SK-N-SH treated with all-trans-retinoic acid at 6 μM for 48 hours (cell line): ENCODE data around the gene PRKG1.

Source experiments
- ATAC-seq: fragments of 200-7000 bp; cut with Tn5 transposase; 3 replicates; pipeline ENCODE4 v1.9.1; 2020; ENCODE audit warnings: mild to moderate bottlenecking, moderate library complexity
- ARNTL ChIP-seq: fragments of 450-650 bp; formaldehyde crosslinking; IDR thresholded peaks from 2 replicates; pipeline ENCODE4 v1.5.0; 2020; ENCODE audit warnings: low read depth, mild to moderate bottlenecking, moderate library complexity, borderline replicate concordance
- BACH2 ChIP-seq: fragments of 250-450 bp; sonication (Bioruptor Pico); IDR thresholded peaks from 2 replicates; pipeline ENCODE4 v1.9.0; 2021; ENCODE audit warnings: mild to moderate bottlenecking, borderline replicate concordance
- CREB5 ChIP-seq: fragments of 250-450 bp; sonication (Bioruptor Pico); IDR thresholded peaks from 2 replicates; pipeline ENCODE4 v1.5.1; 2020; ENCODE audit warnings: low read depth, mild to moderate bottlenecking, moderate library complexity
- CSDC2 ChIP-seq: fragments of 250-450 bp; sonication (Bioruptor Pico); IDR thresholded peaks from 2 replicates; pipeline ENCODE4 v1.5.0; 2020; ENCODE audit warnings: mild to moderate bottlenecking, moderate library complexity
- CSRNP3 ChIP-seq: fragments of 250-450 bp; sonication (Bioruptor Pico); IDR thresholded peaks from 2 replicates; pipeline ENCODE4 v1.5.1; 2021; ENCODE audit warnings: mild to moderate bottlenecking, moderate library complexity
- ESRRG ChIP-seq: fragments of 250-450 bp; sonication (Bioruptor Pico); IDR thresholded peaks from 2 replicates; pipeline ENCODE4 v1.6.1; 2021; ENCODE audit warnings: mild to moderate bottlenecking
- GLIS3 ChIP-seq: fragments of 250-450 bp; sonication (Bioruptor Pico); IDR thresholded peaks from 2 replicates; pipeline ENCODE4 v1.5.0; 2020; ENCODE audit warnings: mild to moderate bottlenecking, moderate library complexity
- ISL1 ChIP-seq: fragments of 250-450 bp; sonication (Bioruptor Pico); IDR thresholded peaks from 2 replicates; pipeline ENCODE4 v2.1.2; 2022; ENCODE audit warnings: mild to moderate bottlenecking, moderate library complexity
- OSR1 ChIP-seq: fragments of 250-450 bp; sonication (Bioruptor Pico); IDR thresholded peaks from 2 replicates; pipeline ENCODE4 v1.8.0; 2022; ENCODE audit warnings: moderate library complexity, mild to moderate bottlenecking, inconsistent platforms
- PATZ1 ChIP-seq: fragments of 250-450 bp; sonication (Bioruptor Pico); IDR thresholded peaks from 2 replicates; pipeline ENCODE4 v1.8.0; 2020; ENCODE audit warnings: mild to moderate bottlenecking, moderate library complexity, borderline replicate concordance
- POU6F1 ChIP-seq: fragments of 250-450 bp; sonication (Bioruptor Pico); IDR thresholded peaks from 2 replicates; pipeline ENCODE4 v1.8.0; 2021; ENCODE audit warnings: low read depth, mild to moderate bottlenecking, moderate library complexity, borderline replicate concordance
- PPARA ChIP-seq: fragments of 250-450 bp; sonication (Bioruptor Pico); IDR thresholded peaks from 2 replicates; pipeline ENCODE4 v1.5.0; 2020; ENCODE audit warnings: mild to moderate bottlenecking, borderline replicate concordance
- RARB ChIP-seq: fragments of 250-450 bp; sonication (Bioruptor Pico); IDR thresholded peaks from 2 replicates; pipeline ENCODE4 v1.8.0; 2021; ENCODE audit warnings: mild to moderate bottlenecking, moderate library complexity
- TCF4 ChIP-seq: fragments of 250-450 bp; sonication (Bioruptor Pico); IDR thresholded peaks from 2 replicates; pipeline ENCODE4 v1.8.0; 2021; ENCODE audit warnings: mild to moderate bottlenecking, moderate library complexity, borderline replicate concordance
- TOX ChIP-seq: fragments of 250-450 bp; sonication (Bioruptor Pico); IDR thresholded peaks from 2 replicates; pipeline ENCODE4 v1.8.0; 2021; ENCODE audit warnings: mild to moderate bottlenecking, moderate library complexity, borderline replicate concordance
- TSHZ2 ChIP-seq: fragments of 250-450 bp; sonication (Bioruptor Pico); IDR thresholded peaks from 2 replicates; pipeline ENCODE4 v1.5.0; 2020; ENCODE audit warnings: mild to moderate bottlenecking, moderate library complexity
- ZC3H10 ChIP-seq: fragments of 250-450 bp; sonication (Bioruptor Pico); IDR thresholded peaks from 2 replicates; pipeline ENCODE4 v1.5.1; 2021; ENCODE audit warnings: mild to moderate bottlenecking, moderate library complexity
- ZFP3 ChIP-seq: fragments of 250-450 bp; sonication (Bioruptor Pico); IDR thresholded peaks from 2 replicates; pipeline ENCODE4 v1.5.0; 2020; ENCODE audit warnings: mild to moderate bottlenecking, moderate library complexity
- ZFP30 ChIP-seq: fragments of 450-650 bp; formaldehyde crosslinking; IDR thresholded peaks from 2 replicates; pipeline ENCODE4 v1.5.0; 2022; ENCODE audit warnings: mild to moderate bottlenecking, moderate library complexity
- ZNF565 ChIP-seq: fragments of 450-650 bp; formaldehyde crosslinking; conservative IDR thresholded peaks from 2 replicates; pipeline ENCODE4 v1.5.0; 2020; ENCODE audit warnings: low read depth, mild to moderate bottlenecking, moderate library complexity
- ZNF70 ChIP-seq: fragments of 450-650 bp; formaldehyde crosslinking; IDR thresholded peaks from 2 replicates; pipeline ENCODE4 v1.5.0; 2020; ENCODE audit warnings: mild to moderate bottlenecking, moderate library complexity
- ZNF8 ChIP-seq: fragments of 450-650 bp; formaldehyde crosslinking; IDR thresholded peaks from 2 replicates; pipeline ENCODE4 v1.5.0; 2020; ENCODE audit warnings: mild to moderate bottlenecking, moderate library complexity

PRKG1 gene

GRCh38 chr10:51642581-51642980, 568.3 kb downstream of the PRKG1 start:
- ATAC-seq, result no peak
- TF ChIP-seq CSDC2, result no peak
- no peak for TF ChIP-seq TSHZ2 (CRISPR knock-in tag)
- no peak for TF ChIP-seq ESRRG (CRISPR knock-in tag)
- no peak for TF ChIP-seq GLIS3 (CRISPR knock-in tag)
- no peak for TF ChIP-seq TCF4 (CRISPR knock-in tag)
- no peak for TF ChIP-seq ZC3H10 (CRISPR knock-in tag)
- TF ChIP-seq ZNF8, result no peak
- no peak for TF ChIP-seq RARB (CRISPR knock-in tag)
- TF ChIP-seq ISL1 (CRISPR knock-in tag), result no peak
- no peak for TF ChIP-seq ARNTL (CRISPR knock-in tag)
- TF ChIP-seq OSR1 (CRISPR knock-in tag), result no peak
- no peak for TF ChIP-seq POU6F1 (CRISPR knock-in tag)
- TF ChIP-seq CREB5 (CRISPR knock-in tag), result no peak
- TF ChIP-seq CSRNP3, result no peak
- no peak for TF ChIP-seq ZNF70 (CRISPR knock-in tag)
- TF ChIP-seq PATZ1 (CRISPR knock-in tag), result no peak
- no peak for TF ChIP-seq BACH2 (CRISPR knock-in tag)
- TF ChIP-seq ZFP30, result no peak
- TF ChIP-seq PPARA (CRISPR knock-in tag), result no peak
- TF ChIP-seq ZFP3 (CRISPR knock-in tag), result no peak

GRCh38 chr10:51643734-51644133, 569.4 kb downstream of the PRKG1 start:
- no peak for ATAC-seq
- no peak for TF ChIP-seq ZNF565 (CRISPR knock-in tag)
- no peak for TF ChIP-seq TOX (CRISPR knock-in tag)
- no peak for TF ChIP-seq CREB5 (CRISPR knock-in tag)
- TF ChIP-seq CSRNP3, result no peak
- TF ChIP-seq PPARA (CRISPR knock-in tag), result no peak
- TF ChIP-seq POU6F1 (CRISPR knock-in tag), result no peak
- TF ChIP-seq PATZ1 (CRISPR knock-in tag), result no peak
- no peak for TF ChIP-seq ZFP30
- TF ChIP-seq RARB (CRISPR knock-in tag), result no peak
- no peak for TF ChIP-seq CSDC2
- TF ChIP-seq TCF4 (CRISPR knock-in tag), result no peak
- TF ChIP-seq ESRRG (CRISPR knock-in tag), result no peak
- no peak for TF ChIP-seq ARNTL (CRISPR knock-in tag)
- TF ChIP-seq ZC3H10 (CRISPR knock-in tag), result no peak
- no peak for TF ChIP-seq ZNF8
- TF ChIP-seq ZFP3 (CRISPR knock-in tag), result no peak
